NT2/D1 (cell line): ENCODE measurements around the gene KRTAP2-3.
"Not testable (repeated sequence)": the region's sequence is repeated elsewhere in the genome, so short reads cannot be mapped to it uniquely, and the experiment has no call there.

ENCODE experiments used
- DNase-seq: peaks from one replicate; pipeline ENCODE4 v3.0.0-alpha.2; 2011; ENCODE audit warnings: low read depth, low spot score
- H3K27me3 ChIP-seq: 2 replicates; pipeline ENCODE4 v1.6.0; 2011; ENCODE audit warnings: mild to moderate bottlenecking; ENCODE audit not compliant: insufficient read length, insufficient read depth
- H3K36me3 ChIP-seq: 2 replicates; pipeline ENCODE4 v1.6.1; 2011; ENCODE audit warnings: mild to moderate bottlenecking, low read length, mixed read lengths; ENCODE audit not compliant: insufficient read depth, insufficient read length
- H3K4me1 ChIP-seq: 2 replicates; pipeline ENCODE4 v1.5.1; 2011; ENCODE audit not compliant: insufficient read depth, insufficient read length
- H3K4me3 ChIP-seq: 2 replicates; pipeline ENCODE4 v1.5.1; 2011; ENCODE audit warnings: low read depth; ENCODE audit not compliant: insufficient read length
- H3K9ac ChIP-seq: 2 replicates; pipeline ENCODE4 v1.6.0; 2011; ENCODE audit warnings: low read depth; ENCODE audit not compliant: insufficient read length
- H3K9me3 ChIP-seq: 2 replicates; pipeline ENCODE4 v1.5.1; 2011; ENCODE audit warnings: mild to moderate bottlenecking, low read length; ENCODE audit not compliant: insufficient read depth
- SUZ12 ChIP-seq: IDR thresholded peaks from 2 replicates; pipeline ENCODE4 v1.6.1; 2011; ENCODE audit not compliant: insufficient read length, insufficient read depth; ENCODE audit errors: extremely low read depth
- YY1 ChIP-seq: IDR thresholded peaks from 2 replicates; pipeline ENCODE4 v1.6.1; 2011; ENCODE audit not compliant: insufficient read length, insufficient read depth
- ZNF274 ChIP-seq: IDR thresholded peaks from 2 replicates; pipeline ENCODE4 v1.6.1; 2011; ENCODE audit warnings: mild to moderate bottlenecking, low read depth, low read length

The KRTAP2-3 gene

GRCh38 chr17:41076788-41077187 is 16.9 kb upstream of the KRTAP2-3 start:
- Histone ChIP-seq H3K27me3 (no peaks in the 10 kb centered on the region), H3K9me3 (no peaks in the 10 kb centered on the region), H3K4me1 (no peaks in the 10 kb centered on the region), H3K4me3 (no peak overlapping the region), H3K36me3 (no peaks in the 10 kb centered on the region), H3K9ac (no peak overlapping the region)
- no peak for DNase-seq
- no peak for TF ChIP-seq YY1
- TF ChIP-seq ZNF274 = no peak
- TF ChIP-seq SUZ12 = no peak

GRCh38 chr17:41073676-41074075 is 13.8 kb upstream of the KRTAP2-3 start:
- no peaks in the 10 kb centered on the region for H3K36me3 ChIP-seq
- no peaks in the 10 kb centered on the region for H3K9me3 ChIP-seq
- H3K27me3 ChIP-seq = no peaks in the 10 kb centered on the region
- TF ChIP-seq YY1 (no peak), ZNF274 (no peak), SUZ12 (no peak)
- H3K4me1 ChIP-seq = no peaks in the 10 kb centered on the region
- no peak for DNase-seq
- no peak overlapping the region for H3K9ac ChIP-seq
- H3K4me3 ChIP-seq = no peak overlapping the region

GRCh38 chr17:41071606-41072360 is 11.9 kb upstream of the KRTAP2-3 start:
- H3K9me3 ChIP-seq = no peaks in the 10 kb centered on the region
- no peaks in the 10 kb centered on the region for H3K4me1 ChIP-seq
- no peak for DNase-seq
- H3K4me3 ChIP-seq = no peak overlapping the region
- H3K36me3 ChIP-seq = no peaks in the 10 kb centered on the region
- TF ChIP-seq ZNF274 (no peak), YY1 (no peak), SUZ12 (no peak)
- no peaks in the 10 kb centered on the region for H3K27me3 ChIP-seq
- H3K9ac ChIP-seq = no peak overlapping the region

GRCh38 chr17:41069031-41069430 is 9.1 kb upstream of the KRTAP2-3 start:
- no peaks in the 10 kb centered on the region for H3K4me1 ChIP-seq
- TF ChIP-seq YY1 (no peak), ZNF274 (no peak), SUZ12 (no peak)
- H3K36me3 ChIP-seq = no peaks in the 10 kb centered on the region
- no peak overlapping the region for H3K4me3 ChIP-seq
- H3K9me3 ChIP-seq = no peaks in the 10 kb centered on the region
- no peaks in the 10 kb centered on the region for H3K27me3 ChIP-seq
- DNase-seq = no peak
- no peak overlapping the region for H3K9ac ChIP-seq

GRCh38 chr17:41067281-41067680 is 7.4 kb upstream of the KRTAP2-3 start:
- no peaks in the 10 kb centered on the region for H3K4me1 ChIP-seq
- no peak for TF ChIP-seq ZNF274
- no peak overlapping the region for H3K9ac ChIP-seq
- H3K9me3 ChIP-seq = no peaks in the 10 kb centered on the region
- H3K4me3 ChIP-seq = no peak overlapping the region
- no peaks in the 10 kb centered on the region for H3K27me3 ChIP-seq
- H3K36me3 ChIP-seq = no peaks in the 10 kb centered on the region
- no peak for DNase-seq

- H3K9me3 ChIP-seq = no peaks in the 10 kb centered on the region
- no peaks in the 10 kb centered on the region for H3K36me3 ChIP-seq
- H3K9ac ChIP-seq = no peak within 1 kb of the TSS
- H3K4me1 ChIP-seq = no peaks in the 10 kb centered on the region
- DNase-seq = no peak
- TF ChIP-seq YY1 (no peak), SUZ12 (no peak), ZNF274 (no peak)
- H3K27me3 ChIP-seq = no peaks in the 10 kb centered on the region
- no peak within 1 kb of the TSS for H3K4me3 ChIP-seq
Observed at GRCh38 chr17:41065829-41066624, 6.1 kb upstream of the KRTAP2-3 start, which contains the start of gene KRTAP2-4. Gene KRTAP2-4 (minus strand): TSS chr17:41065879. CDS start chr17:41065845, 34 bp downstream.

GRCh38 chr17:41065016-41065689 is 5.2 kb upstream of the KRTAP2-3 start:
- H3K36me3 ChIP-seq, H3K9ac ChIP-seq, H3K4me1 ChIP-seq, H3K4me3 ChIP-seq, DNase-seq, H3K27me3 ChIP-seq, H3K9me3 ChIP-seq: not testable (repeated sequence)
